Stomach (tissue), 4 donors: ENCODE data around the gene TOGARAM1.

Experiments
- POLR2A ChIP-seq, 4 donors: fragments of 450-650 bp; IDR thresholded peaks; one replicate each; pipeline ENCODE4 v1.6.1; 2016; ENCODE audit warnings: antibody characterized with exemption in 4 of 4, control low read depth in 2 of 4, mild to moderate bottlenecking in 1 of 4, moderate library complexity in 1 of 4
- TF ChIP-seq, protein P1 (sequence below), 7 experiments: fragments of 450-650 bp in 4 of 7; fragments of 200-600 bp in 3 of 7; sonication (generic) in 3 of 7; IDR thresholded peaks; one replicate each; pipeline ENCODE4 v1.5.1; 2016 to 2019; ENCODE audit warnings: antibody characterized with exemption in 7 of 7, control low read depth in 2 of 7, mild to moderate bottlenecking in 1 of 7

DNA sequence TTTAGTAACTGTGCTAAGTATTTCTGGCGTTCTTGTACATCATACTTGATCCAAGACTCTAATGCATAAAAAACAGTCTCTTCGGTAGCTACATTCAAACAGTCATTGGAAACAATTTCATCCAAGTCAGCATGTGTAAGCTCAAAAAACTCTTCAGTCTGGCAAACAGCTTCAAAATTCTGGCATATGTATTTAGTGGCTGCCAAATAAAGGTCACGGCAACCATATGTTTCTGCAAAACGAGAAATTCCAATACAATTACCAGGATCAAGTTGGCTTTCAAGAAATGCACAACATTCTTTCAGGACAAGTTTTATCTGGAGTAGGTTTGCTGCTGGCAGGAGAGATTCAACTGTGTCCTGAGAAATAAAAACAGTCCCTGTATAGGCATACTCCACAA, 16.7 kb upstream of the TOGARAM1 start:
- TF ChIP-seq, protein P1, sequence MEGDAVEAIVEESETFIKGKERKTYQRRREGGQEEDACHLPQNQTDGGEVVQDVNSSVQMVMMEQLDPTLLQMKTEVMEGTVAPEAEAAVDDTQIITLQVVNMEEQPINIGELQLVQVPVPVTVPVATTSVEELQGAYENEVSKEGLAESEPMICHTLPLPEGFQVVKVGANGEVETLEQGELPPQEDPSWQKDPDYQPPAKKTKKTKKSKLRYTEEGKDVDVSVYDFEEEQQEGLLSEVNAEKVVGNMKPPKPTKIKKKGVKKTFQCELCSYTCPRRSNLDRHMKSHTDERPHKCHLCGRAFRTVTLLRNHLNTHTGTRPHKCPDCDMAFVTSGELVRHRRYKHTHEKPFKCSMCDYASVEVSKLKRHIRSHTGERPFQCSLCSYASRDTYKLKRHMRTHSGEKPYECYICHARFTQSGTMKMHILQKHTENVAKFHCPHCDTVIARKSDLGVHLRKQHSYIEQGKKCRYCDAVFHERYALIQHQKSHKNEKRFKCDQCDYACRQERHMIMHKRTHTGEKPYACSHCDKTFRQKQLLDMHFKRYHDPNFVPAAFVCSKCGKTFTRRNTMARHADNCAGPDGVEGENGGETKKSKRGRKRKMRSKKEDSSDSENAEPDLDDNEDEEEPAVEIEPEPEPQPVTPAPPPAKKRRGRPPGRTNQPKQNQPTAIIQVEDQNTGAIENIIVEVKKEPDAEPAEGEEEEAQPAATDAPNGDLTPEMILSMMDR (IDR thresholded peaks at IDR 0.05) = no peak
- TF ChIP-seq POLR2A (IDR thresholded peaks at IDR 0.05) = no peak
